LoVo (cell line): ENCODE data around the gene RAB24.
"Not testable (repeated sequence)": the region's sequence is repeated elsewhere in the genome, so short reads cannot be mapped to it uniquely, and the experiment has no call there.

Source experiments
- DNase-seq: peaks from one replicate; pipeline ENCODE4 v3.0.0-alpha.2; 2016; ENCODE audit warnings: low spot score

RAB24 gene

DNA sequence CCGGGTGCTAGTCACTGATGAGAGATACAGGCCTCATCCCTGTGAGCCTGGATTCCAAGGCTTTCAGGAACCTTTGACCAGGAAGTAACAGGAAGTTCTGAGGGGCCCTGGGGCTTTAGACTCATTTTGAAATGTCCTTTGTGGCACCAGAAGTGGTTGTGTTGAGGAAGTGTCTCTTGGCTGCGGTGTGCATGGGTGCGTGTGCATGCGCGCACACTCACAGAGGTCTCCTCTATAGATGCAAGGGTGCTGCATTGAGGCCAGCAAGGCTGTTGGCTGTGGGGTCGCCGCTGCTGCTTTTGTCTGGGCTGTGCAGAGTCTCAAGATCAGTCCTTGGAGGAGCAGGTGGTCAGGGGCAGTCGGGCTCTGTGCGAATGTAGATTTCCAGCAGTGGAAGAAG is 7.6 kb downstream of the RAB24 start:
- no peak for DNase-seq

DNA sequence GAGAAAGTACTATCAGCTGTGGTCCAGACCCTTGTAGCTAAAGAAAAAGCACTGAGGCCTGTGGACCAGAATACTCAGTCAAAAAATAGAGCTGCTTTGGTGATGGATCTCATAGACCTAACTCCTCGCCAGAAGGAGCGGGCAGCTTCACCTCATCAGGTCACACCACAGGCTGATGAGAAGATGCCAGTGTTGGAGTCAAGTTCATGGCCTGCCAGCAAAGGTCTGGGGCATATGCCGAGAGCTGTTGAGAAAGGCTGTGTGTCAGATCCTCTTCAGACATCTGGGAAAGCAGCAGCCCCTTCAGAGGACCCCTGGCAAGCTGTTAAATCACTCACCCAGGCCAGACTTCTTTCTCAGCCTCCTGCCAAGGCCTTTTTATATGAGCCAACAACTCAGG is 8.9 kb downstream of the RAB24 start:
- DNase-seq, result no peak

DNA sequence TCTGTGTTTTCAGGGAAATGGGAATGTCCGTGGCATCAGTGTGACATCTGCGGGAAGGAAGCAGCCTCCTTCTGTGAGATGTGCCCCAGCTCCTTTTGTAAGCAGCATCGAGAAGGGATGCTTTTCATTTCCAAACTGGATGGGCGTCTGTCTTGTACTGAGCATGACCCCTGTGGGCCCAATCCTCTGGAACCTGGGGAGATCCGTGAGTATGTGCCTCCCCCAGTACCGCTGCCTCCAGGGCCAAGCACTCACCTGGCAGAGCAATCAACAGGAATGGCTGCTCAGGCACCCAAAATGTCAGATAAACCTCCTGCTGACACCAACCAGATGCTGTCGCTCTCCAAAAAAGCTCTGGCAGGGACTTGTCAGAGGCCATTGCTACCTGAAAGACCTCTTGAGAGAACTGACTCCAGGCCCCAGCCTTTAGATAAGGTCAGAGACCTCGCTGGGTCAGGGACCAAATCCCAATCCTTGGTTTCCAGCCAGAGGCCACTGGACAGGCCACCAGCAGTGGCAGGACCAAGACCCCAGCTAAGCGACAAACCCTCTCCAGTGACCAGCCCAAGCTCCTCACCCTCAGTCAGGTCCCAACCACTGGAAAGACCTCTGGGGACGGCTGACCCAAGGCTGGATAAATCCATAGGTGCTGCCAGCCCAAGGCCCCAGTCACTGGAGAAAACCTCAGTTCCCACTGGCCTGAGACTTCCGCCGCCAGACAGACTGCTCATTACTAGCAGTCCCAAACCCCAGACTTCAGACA is 9.5 kb downstream of the RAB24 start:
- no peak for DNase-seq

DNA sequence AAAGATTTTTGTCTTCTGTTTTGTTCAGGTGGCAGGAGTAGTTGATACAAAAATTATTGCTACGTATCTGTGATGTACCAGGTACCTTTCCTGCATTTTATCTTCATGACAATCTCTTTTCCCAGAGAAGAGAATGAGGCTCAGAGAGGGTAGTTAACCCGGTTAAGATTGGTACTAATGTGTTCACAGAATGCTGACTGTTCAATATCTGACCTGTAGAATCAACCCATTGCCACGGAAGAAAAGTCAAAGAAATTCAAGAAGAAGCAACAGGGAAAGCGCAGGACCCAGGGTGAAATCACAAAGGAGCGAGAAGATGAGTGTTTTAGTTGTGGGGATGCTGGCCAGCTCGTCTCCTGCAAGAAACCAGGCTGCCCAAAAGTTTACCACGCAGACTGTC is 11.8 kb downstream of the RAB24 start:
- DNase-seq, result no peak

DNA sequence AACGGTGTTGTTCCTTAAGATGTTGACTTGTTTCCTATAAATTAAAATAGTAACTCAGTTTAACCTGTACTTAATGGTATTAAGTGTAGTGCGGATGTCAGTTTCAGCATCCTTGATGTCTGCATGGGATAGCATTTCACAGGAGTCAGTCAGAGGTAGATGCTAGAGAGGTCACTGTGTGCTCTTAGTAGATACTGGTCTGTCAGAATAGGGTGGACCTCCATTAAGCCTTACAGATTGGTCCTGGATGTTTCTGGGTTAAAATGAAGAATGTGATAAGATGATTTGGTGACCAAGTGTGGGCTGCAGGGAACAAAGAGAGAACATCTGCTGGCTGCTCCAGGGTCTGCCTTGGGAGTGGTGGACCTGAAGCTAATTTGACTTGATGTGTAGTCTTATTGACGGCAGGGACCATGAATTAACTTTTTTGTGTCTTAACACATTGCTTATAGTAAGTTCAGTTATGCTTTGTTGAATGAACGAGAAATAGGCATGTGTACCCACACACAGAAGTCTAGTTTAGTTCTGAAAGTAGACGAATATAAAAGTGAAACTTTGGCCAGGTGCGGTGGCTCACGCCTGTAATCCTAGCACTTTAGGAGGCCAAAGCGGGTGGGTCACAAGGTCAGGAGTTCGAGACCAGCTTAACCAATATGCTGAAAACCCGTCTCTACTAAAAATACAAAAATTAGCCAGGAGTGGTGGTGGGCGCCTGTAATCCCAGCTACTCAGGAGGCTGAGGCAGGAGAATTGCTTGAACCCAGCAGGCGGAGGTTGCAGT is 12.5 kb downstream of the RAB24 start:
- DNase-seq, result no peak

DNA sequence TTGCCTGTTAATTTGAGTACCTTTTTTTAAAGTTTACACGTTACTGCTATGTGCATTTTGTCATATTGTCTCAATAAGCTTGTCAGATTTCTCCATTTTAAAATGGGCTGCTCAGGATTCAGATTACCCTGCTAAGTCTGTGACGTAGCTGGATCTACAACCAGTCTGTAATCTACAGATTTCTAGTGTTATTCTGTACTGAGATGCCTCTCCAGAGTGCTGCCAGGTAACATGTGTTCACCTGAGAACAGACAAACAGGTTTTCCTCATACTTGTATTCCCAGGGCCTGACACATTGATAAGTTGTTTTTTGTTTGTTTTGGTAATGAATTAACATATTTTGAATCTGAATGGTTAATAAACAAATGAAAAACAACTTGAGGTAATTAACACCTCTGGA is 15.3 kb downstream of the RAB24 start:
- no peak for DNase-seq

DNA sequence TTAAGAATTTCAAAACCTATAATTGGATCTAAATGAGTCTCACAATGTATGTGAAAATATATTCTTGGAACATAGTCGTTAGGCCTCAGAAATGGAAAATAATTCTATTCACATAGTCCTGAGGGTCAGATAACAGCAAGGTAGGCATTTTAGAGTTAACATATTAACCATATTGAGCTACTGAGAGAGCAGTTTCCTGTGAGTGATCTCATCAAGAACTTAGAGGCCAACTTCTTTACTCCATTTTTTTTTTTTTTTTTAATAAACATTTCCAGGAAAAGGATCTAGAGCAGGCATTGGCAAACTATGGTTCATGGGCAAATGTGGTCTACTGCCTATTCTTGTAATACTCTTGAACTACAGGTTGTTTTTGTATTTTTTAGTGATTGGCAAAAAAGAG is 26.6 kb downstream of the RAB24 start:
- no peak for DNase-seq

DNA sequence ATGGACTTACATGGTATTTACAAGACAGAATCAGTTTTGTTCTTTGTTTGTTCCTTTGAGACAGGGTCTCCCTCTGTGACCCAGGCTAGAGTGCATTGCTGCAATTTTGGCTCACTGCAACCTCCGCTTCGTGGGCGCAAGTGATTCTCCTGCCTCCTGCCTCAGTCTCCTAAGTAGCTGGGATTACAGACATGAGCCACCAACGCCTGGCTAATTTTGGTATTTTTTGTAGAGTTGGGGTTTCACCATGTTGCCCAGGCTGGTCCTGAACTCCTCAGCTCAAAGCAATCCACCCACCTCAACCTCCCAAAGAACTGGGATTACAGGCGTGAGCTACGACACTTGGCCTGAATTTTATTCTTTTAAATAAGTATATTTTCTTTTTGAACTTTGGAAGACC is 27.6 kb downstream of the RAB24 start:
- DNase-seq, result no peak

DNA sequence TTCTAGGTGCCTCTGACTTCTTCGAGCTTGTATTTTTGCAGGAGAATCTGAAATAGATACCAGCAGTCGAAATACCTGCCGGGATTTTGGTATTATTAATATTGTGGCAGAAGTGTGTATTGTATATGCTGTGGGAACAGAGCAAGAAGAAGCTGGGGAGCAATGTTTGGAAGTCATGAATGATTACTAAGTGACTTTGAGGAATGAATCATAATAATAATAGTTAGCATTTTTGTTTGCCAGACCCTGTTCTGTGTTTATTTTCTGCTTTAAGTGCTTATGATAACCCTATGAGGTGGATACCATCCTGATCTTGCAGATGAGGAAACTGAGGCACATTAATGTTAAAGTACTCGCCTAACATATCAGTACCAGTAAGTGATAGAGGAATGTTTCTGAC is 32.4 kb downstream of the RAB24 start:
- DNase-seq, result no peak

DNA sequence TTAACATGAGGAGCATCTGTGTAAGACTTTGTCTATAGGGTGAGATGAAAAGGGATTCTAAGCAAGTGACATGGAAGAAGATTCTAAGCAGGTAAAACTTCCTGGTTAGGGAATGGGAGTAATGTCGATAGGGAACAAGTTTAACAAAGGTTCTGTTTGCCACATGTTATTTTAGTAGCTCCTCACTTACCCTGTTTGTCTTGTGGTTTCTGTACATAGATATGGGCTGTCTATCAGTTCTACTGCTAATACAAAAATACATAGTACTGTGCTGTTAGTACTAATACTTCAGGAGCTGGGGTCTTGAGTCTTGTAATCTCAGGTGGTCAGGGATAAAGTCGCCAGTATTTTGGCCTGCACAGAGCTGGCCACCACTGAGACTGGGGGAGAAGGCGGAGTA is 32.9 kb downstream of the RAB24 start:
- no peak for DNase-seq

DNA sequence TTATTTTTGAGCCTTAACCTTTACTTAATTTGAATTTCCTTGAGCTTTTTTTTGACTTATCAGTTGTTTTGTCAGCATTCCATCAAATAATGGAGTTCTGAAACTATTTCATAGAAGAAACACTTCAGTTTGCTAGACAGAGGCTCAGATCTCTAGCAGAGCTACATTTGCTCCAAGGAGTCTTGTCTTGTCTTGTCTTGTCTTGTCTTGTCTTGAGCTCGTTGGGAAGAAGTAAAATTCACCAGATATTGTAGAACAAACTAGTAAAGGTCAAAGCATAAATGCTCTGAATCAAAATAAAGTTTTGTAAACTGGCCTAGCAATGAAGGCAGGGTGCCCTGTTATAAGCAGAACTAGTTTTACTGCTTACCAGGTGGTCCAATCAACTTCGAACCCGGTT is 33.5 kb downstream of the RAB24 start:
- no peak for DNase-seq

DNA sequence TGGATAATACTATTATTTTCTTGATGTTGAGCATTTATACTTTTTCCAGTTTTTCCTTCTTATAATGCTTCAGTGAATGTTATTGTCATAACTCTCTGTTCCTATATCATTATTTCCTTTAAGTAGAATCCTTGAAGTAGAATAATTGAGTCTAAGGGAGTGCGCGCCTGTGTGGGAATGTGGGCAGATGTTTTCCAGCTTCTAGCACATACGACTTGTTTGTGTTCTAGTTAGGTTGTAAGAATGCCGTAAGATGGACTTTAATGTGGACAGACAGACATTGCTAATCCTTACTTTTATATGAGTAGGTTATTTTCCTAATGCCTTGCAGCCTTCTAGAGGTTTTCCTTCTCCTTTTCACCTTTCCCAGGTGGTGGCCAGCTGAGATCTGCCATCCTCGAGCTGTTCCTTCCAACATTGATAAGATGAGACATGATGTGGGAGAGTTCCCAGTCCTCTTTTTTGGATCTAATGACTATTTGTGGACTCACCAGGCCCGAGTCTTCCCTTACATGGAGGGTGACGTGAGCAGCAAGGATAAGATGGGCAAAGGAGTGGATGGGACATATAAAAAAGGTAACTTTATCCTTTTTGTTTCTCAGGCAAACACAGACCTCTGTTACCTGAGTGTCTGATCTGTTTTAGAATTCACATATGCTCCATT is 34.2 kb downstream of the RAB24 start:
- no peak for DNase-seq

DNA sequence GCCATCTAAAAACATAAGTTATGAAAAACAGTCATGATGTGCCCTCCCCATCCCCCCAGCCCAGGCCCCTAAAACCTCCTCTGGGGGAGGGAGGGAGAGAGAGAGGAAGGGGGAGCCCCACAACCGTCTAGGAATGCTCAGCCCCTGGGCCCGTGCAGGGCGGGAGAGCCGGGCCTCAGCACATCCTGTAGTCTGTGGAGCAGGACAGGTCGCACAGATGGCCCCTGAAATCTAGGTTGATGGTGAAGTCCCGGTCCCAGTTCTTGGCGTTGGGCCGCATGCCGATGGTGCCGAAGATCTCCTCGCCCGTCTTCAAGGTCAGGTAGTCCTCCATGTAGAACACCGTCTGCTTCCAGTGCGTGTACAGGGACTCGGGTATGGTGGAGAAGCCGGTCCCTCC is 38.1 kb downstream of the RAB24 start:
- DNase-seq, result no peak

DNA sequence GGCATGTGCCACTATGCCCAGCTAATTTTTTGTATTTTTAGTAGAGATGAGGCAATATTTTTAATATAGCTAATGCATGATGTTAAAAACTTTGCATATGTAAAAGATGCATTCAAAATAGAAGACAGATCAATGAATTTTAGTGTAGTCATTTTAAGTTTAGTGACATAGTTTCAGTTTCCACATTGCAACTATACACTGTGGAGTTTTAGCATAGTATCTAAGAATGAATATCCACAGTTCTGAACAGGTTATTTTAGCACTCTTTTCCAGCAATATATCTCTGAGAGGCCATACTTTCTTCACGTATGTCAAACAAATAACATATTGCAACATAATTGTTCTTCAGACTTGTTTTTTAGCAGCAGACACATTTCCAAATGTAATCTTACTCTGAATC is 39.3 kb downstream of the RAB24 start:
- no peak for DNase-seq

DNA sequence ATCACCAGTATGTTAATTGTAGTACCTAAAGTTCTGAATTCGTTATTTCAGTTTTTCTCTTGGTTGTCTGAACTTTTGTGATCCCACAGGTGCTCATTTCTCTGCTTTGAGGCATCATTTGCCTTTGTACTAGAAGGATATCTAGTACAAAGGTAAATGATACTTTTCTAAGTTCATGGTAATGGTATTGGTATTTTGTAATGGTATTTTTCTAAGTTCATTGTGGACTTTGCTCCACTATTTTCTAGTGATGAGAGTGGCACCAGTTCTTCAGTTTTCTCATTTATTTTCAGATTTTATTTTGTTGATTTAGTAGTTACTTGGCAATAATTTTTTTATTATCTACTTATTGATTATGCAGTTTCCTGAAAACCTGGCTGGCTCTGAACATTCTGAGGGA is 42.0 kb downstream of the RAB24 start:
- no peak for DNase-seq

DNA sequence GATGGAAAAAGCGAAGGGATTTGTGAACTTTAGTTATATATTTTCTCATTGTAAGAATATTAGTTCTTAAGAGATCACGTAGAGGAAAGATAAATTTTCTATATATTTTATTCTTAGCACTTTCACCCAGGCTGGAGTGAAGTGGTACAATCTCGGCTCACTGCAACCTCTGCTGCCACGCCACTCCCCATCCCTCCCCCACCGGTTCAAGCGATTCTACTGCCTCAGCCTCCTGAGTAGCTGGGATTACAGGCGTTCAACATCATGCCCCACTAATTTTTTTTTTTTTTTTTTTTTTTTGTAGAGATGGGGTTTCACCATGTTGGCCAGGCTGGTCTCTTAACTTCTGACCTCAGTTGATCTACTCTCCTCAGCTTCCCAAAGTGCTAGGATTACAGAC is 42.6 kb downstream of the RAB24 start:
- DNase-seq, result no peak

DNA sequence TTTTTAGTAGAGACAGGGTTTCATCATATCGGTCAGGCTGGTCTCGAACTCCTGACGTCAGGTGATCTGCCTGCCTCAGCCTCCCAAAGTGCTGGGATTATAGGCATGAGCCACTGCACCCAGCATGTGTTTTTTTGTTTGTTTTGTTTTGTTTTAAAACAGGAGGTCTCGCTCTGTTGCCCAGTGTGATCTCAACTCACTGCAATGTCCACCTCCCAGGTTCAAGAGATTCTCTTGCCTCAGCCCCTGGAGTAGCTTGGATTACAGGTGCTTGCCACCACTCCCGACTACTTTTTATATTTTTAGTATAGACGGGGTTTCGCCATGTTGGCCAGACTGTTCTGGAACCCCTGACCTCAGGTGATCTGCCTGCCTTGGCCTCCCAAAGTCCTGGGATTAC is 44.8 kb downstream of the RAB24 start:
- DNase-seq, result not testable (repeated sequence)

DNA sequence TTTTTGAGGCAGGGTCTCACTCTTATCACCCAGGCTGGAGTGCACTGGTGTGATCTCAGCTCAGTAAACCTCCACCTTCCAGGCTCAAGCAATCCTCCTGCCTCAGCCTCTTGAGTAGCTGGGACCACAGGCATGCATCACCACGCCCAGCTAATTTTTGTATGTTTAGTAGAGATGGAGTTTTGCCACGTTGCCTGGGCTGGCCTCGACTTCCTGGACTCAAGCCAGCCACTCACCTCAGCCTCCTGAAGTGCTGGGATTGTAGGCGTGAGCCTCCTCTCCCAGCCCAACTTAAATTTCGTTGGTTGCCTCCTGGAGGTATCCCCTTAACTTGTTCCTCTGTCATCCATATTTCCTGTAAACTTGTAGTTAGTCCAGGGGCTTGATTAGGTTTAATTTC is 47.2 kb downstream of the RAB24 start:
- DNase-seq, result peak; percentile 32

DNA sequence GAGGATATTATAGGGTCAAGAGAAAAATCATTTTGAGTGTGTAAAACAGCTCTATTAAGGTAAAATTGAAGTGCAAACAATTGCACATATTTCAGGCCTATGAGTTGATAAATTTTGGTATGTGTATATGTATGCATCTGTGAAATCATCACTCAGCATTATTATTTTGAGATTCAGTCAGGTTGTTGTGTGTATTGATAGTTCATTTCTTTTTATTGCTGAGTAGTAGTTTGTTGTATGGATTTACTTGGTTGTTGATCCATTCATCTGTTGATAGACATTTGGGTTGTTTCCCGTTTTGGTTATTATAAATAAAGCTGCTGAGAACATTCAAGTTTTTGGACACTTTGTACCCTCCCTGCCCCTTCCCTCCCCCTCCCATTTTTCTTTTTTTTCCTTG is 50.3 kb downstream of the RAB24 start:
- DNase-seq, result no peak
